Left lung (tissue), 10 donors: ENCODE data around the gene NR2E1. TPM values are rescaled to one million over a fixed set of nuclear protein-coding genes. Genes with fewer than 3 reads are reported as not detected.

Experiments used
- ATAC-seq: fragments of 200-7000 bp; cut with Tn5 transposase; one replicate; pipeline ENCODE4 v1.9.1; 2020; ENCODE audit warnings: moderate library complexity
- DNase-seq, 4 donors: peaks; one replicate each; pipeline ENCODE4 v3.0.0-alpha.2; 2013 to 2020
- H3K27ac ChIP-seq, 2 donors: fragments of 200-600 bp; sonication (generic) in 1 of 2; one replicate each; pipeline versions ENCODE4 v1.5.0 to v1.8.0; 2020 to 2021
- H3K27me3 ChIP-seq, 2 donors: fragments of 200-600 bp; sonication (generic) in 1 of 2; one replicate each; pipeline versions ENCODE4 v1.5.0 to v1.8.0; 2020 to 2021
- H3K36me3 ChIP-seq, 2 donors: fragments of 200-600 bp; sonication (generic) in 1 of 2; one replicate each; pipeline versions ENCODE4 v1.5.0 to v1.8.0; 2020 to 2021
- H3K4me1 ChIP-seq, 2 donors: fragments of 200-600 bp; one replicate each; pipeline ENCODE4 v1.8.0; 2021
- H3K4me3 ChIP-seq, 2 donors: fragments of 200-600 bp; sonication (generic) in 1 of 2; one replicate each; pipeline versions ENCODE4 v1.5.0 to v1.8.0; 2020 to 2021; ENCODE audit warnings: mild to moderate bottlenecking in 1 of 2
- H3K9me3 ChIP-seq, 2 donors: fragments of 200-600 bp; sonication (generic) in 1 of 2; one replicate each; pipeline versions ENCODE4 v1.5.0 to v1.8.0; 2020 to 2021
- CTCF ChIP-seq, 2 donors: fragments of 200-600 bp; sonication (generic) in 1 of 2; IDR thresholded peaks; one replicate each; pipeline versions ENCODE4 v1.5.0 to v1.8.0; 2021; ENCODE audit warnings: antibody characterized with exemption in 2 of 2
- intact Hi-C, 2 donors: fragments of 100-400 bp; cut with DNase I; formaldehyde crosslinking; loops; one replicate each; pipeline versions ENCODE4 v1.11.2 to v1.14.2; 2022
- polyA plus RNA-seq, 6 donors: library from polyadenylated mRNA; unstranded; fragments of 120-200 nt; gene quantifications; one replicate each; pipeline ENCODE4 v1.2.1, GENCODE V29; 2013; ENCODE audit not compliant: insufficient read length in 6 of 6
- total RNA-seq, 2 donors: library from RNA; stranded (reverse); fragmentation: NEBNext Ultra II Directional; extraction: Animal tissue kit (Norgen Biotek cat#: 25700); gene quantifications; one replicate each; pipeline ENCODE4 v1.2.1, GENCODE V29; 2021
- donor health status: DM: no; HTN: yes; CAD: no.
- donor health status: DM: no; HTN: no; CAD: no.

The NR2E1 gene
- total and polyA plus RNA-seq, 8 donors, result 0.06 to 0.07 TPM; not detected in 6

GRCh38 chr6:108132863-108133262 is 33.0 kb upstream of the NR2E1 start:
- intact Hi-C loops, result no loop called here
- no peak overlapping the region for H3K4me3 ChIP-seq
- no peaks in the 10 kb centered on the region for H3K9me3 ChIP-seq
- no peak for TF ChIP-seq CTCF (IDR thresholded peaks at IDR 0.05)
- H3K4me1 ChIP-seq, result peaks cover 3 to 9% of the 10 kb centered on the region in 2 donors
- DNase-seq, result no peak
- no peaks in the 10 kb centered on the region for H3K36me3 ChIP-seq
- ATAC-seq, result no peak
- H3K27me3 ChIP-seq, result peaks cover 13 to 98% of the 10 kb centered on the region in 2 donors
- H3K27ac ChIP-seq, result no peak overlapping the region

DNA sequence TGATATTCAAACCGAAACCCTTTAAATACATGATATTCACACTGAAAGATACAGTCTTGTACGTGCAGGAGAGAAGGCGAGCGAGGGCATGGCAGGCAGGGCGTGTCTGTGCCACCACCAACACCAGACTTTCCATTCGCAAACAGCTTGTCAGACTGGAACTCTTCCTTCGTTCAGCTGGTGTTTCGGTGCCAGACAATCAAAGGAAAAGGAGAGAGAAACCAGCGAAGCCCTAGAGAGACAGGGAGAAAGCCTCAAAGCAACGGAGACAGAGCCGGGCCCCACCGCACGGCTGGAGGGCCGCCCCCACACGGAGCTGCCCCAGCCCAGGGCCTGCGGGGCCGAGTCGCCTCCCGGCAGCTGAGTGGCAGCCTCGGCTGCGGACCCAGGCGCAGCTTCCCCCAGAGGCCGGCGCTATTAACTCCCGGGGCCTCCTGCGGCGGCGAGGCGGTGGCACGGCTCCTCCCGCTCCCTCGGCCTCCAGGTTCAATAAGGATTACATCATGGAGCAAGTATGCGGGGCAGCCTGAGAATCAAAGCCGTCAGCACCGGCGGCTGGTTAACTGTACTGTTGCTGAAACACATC is 32.1 kb upstream of the NR2E1 start:
- H3K9me3 ChIP-seq, result no peaks in the 10 kb centered on the region
- TF ChIP-seq CTCF (IDR thresholded peaks at IDR 0.05), result no peak
- H3K4me1 ChIP-seq, result peaks cover 3 to 9% of the 10 kb centered on the region in 2 donors
- H3K4me3 ChIP-seq, result peak overlapping the region; percentile 16 to 24
- peak; percentile 97 for ATAC-seq
- H3K36me3 ChIP-seq, result no peaks in the 10 kb centered on the region
- intact Hi-C loops, result no loop called here
- peaks cover 13 to 99% of the 10 kb centered on the region in 2 donors for H3K27me3 ChIP-seq
- peak overlapping the region in 1 of 2 donors; percentile 49 for H3K27ac ChIP-seq
- peak in 3 of 4 donors; percentile 63 to 90 (median 84) for DNase-seq

DNA sequence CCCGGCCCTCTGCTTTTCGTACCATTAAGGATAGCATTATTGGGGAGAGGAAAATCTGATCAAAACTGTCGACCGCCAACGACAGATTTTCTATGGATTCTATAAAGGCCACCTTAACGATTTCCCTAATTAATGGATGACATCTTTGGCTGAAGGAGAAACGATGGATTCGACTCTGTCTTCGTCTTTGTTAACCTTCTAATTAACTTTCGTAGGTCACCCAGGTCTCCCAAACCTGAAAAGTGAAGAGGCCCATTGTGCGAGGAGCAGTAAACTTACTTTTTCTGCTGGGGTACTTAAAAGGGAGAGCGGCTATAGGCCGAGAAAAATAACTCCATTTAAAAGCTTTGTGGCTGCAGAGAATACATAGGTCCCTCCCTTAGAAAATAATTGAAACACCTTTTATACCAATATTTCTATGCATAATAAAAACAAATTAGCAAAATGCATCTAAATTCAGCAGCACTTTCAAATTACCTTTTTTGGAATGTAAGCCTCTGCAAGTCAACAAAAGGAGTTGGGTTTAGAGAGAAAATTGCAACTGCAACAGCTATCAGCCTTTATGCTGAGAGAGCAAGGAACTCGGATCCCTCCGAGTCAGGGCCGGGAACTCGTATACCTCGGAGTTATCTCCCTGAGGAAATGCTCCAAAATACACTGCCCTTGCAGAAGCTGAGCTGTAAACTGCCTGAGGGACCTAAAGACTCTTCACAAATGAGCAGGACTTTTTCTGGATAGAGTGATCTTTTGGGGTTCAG is 31.4 kb upstream of the NR2E1 start:
- H3K4me3 ChIP-seq, result peak overlapping the region; percentile 16 to 24
- H3K36me3 ChIP-seq, result no peaks in the 10 kb centered on the region
- DNase-seq (no peak), ATAC-seq (no peak)
- intact Hi-C loops, result no loop called here
- no peak overlapping the region for H3K27ac ChIP-seq
- H3K27me3 ChIP-seq, result peaks cover 13 to 99% of the 10 kb centered on the region in 2 donors
- H3K4me1 ChIP-seq, result peaks cover 3 to 9% of the 10 kb centered on the region in 2 donors
- TF ChIP-seq CTCF (IDR thresholded peaks at IDR 0.05), result no peak
- H3K9me3 ChIP-seq, result no peaks in the 10 kb centered on the region

- no peaks in the 10 kb centered on the region for H3K4me1 ChIP-seq
- H3K36me3 ChIP-seq, result no peaks in the 10 kb centered on the region
- peaks cover 0 to 76% of the 10 kb centered on the region in 2 donors for H3K27me3 ChIP-seq
- intact Hi-C loops, result no loop called here
- no peak overlapping the region for H3K27ac ChIP-seq
- DNase-seq, result no peak
- no peak overlapping the region for H3K4me3 ChIP-seq
- H3K9me3 ChIP-seq, result no peaks in the 10 kb centered on the region
- no peak for TF ChIP-seq CTCF (IDR thresholded peaks at IDR 0.05)
- ATAC-seq, result no peak
Measured at GRCh38 chr6:108142240-108142639, 23.6 kb upstream of the NR2E1 start.

- no peak overlapping the region for H3K4me3 ChIP-seq
- no peaks in the 10 kb centered on the region for H3K4me1 ChIP-seq
- no peak overlapping the region for H3K27ac ChIP-seq
- H3K27me3 ChIP-seq, result peaks cover 21 to 74% of the 10 kb centered on the region in 2 donors
- no peak for TF ChIP-seq CTCF (IDR thresholded peaks at IDR 0.05)
- no peak for DNase-seq
- intact Hi-C loops, result no loop called here
- ATAC-seq, result no peak
- H3K9me3 ChIP-seq, result no peaks in the 10 kb centered on the region
- no peaks in the 10 kb centered on the region for H3K36me3 ChIP-seq
Measured at GRCh38 chr6:108145639-108146038, 20.2 kb upstream of the NR2E1 start.
